Spleen (tissue), 11 donors: ENCODE results near the gene SURF2. TPM values are rescaled to one million over a fixed set of nuclear protein-coding genes. Genes with fewer than 3 reads are reported as not detected.

Experiments
- DNase-seq: peaks from one replicate; pipeline ENCODE4 v3.0.0-alpha.2; 2020
- H3K27ac ChIP-seq, 8 donors: fragments of 200-600 bp; sonication (generic) in 7 of 8; 1 replicate in 4 of 8; 2 replicates in 4 of 8; pipeline versions ENCODE4 v1.5.0 to v1.8.0; 2016 to 2021; ENCODE audit warnings: inconsistent platforms in 4 of 8, mild to moderate bottlenecking in 4 of 8, moderate library complexity in 1 of 8
- H3K27me3 ChIP-seq, 7 donors: fragments of 200-600 bp; sonication (generic) in 6 of 7; replicated peaks in 1 of 7; 1 replicate in 4 of 7; 2 replicates in 3 of 7; pipeline versions ENCODE4 v1.5.0 to v1.8.0; 2016 to 2021; ENCODE audit warnings: inconsistent platforms in 3 of 7, mild to moderate bottlenecking in 1 of 7
- H3K36me3 ChIP-seq, 6 donors: fragments of 200-600 bp; sonication (generic) in 5 of 6; 1 replicate in 4 of 6; 2 replicates in 2 of 6; pipeline versions ENCODE4 v1.5.0 to v1.8.0; 2016 to 2021; ENCODE audit warnings: inconsistent platforms in 2 of 6
- H3K4me1 ChIP-seq, 6 donors: fragments of 200-600 bp; sonication (generic) in 5 of 6; 1 replicate in 3 of 6; 2 replicates in 3 of 6; pipeline versions ENCODE4 v1.5.0 to v1.8.0; 2016 to 2021; ENCODE audit warnings: inconsistent platforms in 3 of 6
- H3K4me3 ChIP-seq, 8 donors: fragments of 200-600 bp; sonication (generic) in 7 of 8; 1 replicate in 4 of 8; 2 replicates in 4 of 8; pipeline versions ENCODE4 v1.5.0 to v1.8.0; 2016 to 2021; ENCODE audit warnings: inconsistent platforms in 4 of 8, mild to moderate bottlenecking in 4 of 8, moderate library complexity in 2 of 8
- H3K9me3 ChIP-seq, 8 donors: fragments of 200-600 bp; sonication (generic) in 7 of 8; 1 replicate in 4 of 8; 2 replicates in 4 of 8; pipeline versions ENCODE4 v1.5.0 to v1.8.0; 2016 to 2021; ENCODE audit warnings: inconsistent platforms in 4 of 8
- CTCF ChIP-seq, 11 experiments: fragments of 200-600 bp in 7 of 11; fragments of 450-650 bp in 4 of 11; sonication (generic) in 4 of 11; IDR thresholded peaks in 8 of 11; conservative IDR thresholded peaks in 3 of 11; 1 replicate in 7 of 11; 2 replicates in 4 of 11; pipeline versions ENCODE4 v1.4.0 to v1.8.0; 2016 to 2021; ENCODE audit warnings: antibody characterized with exemption in 11 of 11, inconsistent platforms in 4 of 11, mild to moderate bottlenecking in 1 of 11
- POLR2A ChIP-seq, 3 donors: fragments of 450-650 bp; IDR thresholded peaks; one replicate each; pipeline ENCODE4 v1.5.1; 2017; ENCODE audit warnings: antibody characterized with exemption in 3 of 3, mild to moderate bottlenecking in 1 of 3
- POLR2AphosphoS5 ChIP-seq, 3 donors: sonication (generic); formaldehyde crosslinking; IDR thresholded peaks; one replicate each; pipeline ENCODE4 v1.5.1; 2017; ENCODE audit warnings: antibody characterized with exemption in 3 of 3
- WGBS, 5 donors: extraction: QIAGEN DNeasy Blood & Tissue Kit in 3 of 5; methylation state at CpG; one replicate each; pipeline versions ENCODE4 v1.1.5 to v1.1.7; 2013 to 2018; 5-methylcytosine and 5-hydroxymethylcytosine counted together
- intact Hi-C: fragments of 100-400 bp; cut with DNase I; formaldehyde crosslinking; loops from one replicate; pipeline ENCODE4 v1.15.0; 2023; ENCODE audit warnings: low total_unique reads
- polyA plus RNA-seq, 3 donors: library from polyadenylated mRNA; stranded (reverse); fragments of 200-250 nt; gene quantifications; one replicate each; pipeline ENCODE4 v1.2.1, GENCODE V29; 2013
- total RNA-seq, 7 donors: library from RNA; depleted of rRNA in 3 of 7; stranded (reverse); fragments of >200 nt in 3 of 7; fragmentation: NEBNext Ultra II Directional in 4 of 7; extraction: Animal tissue kit (Norgen Biotek cat#: 25700) in 4 of 7; gene quantifications; one replicate each; pipeline versions ENCODE4 v1.1.0 to v1.2.1, GENCODE V29; 2016 to 2021
- donor health status: healthy with polysubstance abuse.
- donor health status: DM: no; HTN: no; CAD: no; lungs with moderate emphysema.
- donor health status: DM: no; HTN: no; CAD: no.
- donor health status: Bipolar disorder and iron deficiency.
- donor health status: healthy.
- donor health status: DM: no; HTN: no; CAD: no.
- donor health status: DM: yes; HTN: yes; CAD: no.

The SURF2 gene
- total and polyA plus RNA-seq, 10 donors, result 6.5 to 32.6 (median 13.9) TPM

- Histone ChIP-seq H3K36me3 (peaks cover 0 to 81% (median 43%) of the 10 kb centered on the region in 6 donors), H3K4me3 (no peak overlapping the region), H3K4me1 (peaks cover 0 to 12% (median 2%) of the 10 kb centered on the region in 6 donors), H3K9me3 (no peaks in the 10 kb centered on the region), H3K27ac (no peak overlapping the region), H3K27me3 (no peaks in the 10 kb centered on the region)
- TF ChIP-seq CTCF (IDR thresholded peaks at IDR 0.05 in 8 of 11, conservative IDR thresholded peaks at IDR 0.05 in 3 of 11), result peak; percentile 32 to 69 (median 57)
- TF ChIP-seq POLR2AphosphoS5 (IDR thresholded peaks at IDR 0.05), result no peak
- intact Hi-C loops, result loop anchor here (10.0 kb wide), 1 partner anchor 219 kb away; no protein-coding TSS in a partner anchor
- peak; percentile 86 for DNase-seq
- WGBS, 5 donors, result 74 to 84% (median 82%) methylated on average over 14 to 16 of the region's 16 CpGs
These were observed 47.6 kb downstream of the SURF2 start for GRCh38 chr9:133403766-133404453.

DNA sequence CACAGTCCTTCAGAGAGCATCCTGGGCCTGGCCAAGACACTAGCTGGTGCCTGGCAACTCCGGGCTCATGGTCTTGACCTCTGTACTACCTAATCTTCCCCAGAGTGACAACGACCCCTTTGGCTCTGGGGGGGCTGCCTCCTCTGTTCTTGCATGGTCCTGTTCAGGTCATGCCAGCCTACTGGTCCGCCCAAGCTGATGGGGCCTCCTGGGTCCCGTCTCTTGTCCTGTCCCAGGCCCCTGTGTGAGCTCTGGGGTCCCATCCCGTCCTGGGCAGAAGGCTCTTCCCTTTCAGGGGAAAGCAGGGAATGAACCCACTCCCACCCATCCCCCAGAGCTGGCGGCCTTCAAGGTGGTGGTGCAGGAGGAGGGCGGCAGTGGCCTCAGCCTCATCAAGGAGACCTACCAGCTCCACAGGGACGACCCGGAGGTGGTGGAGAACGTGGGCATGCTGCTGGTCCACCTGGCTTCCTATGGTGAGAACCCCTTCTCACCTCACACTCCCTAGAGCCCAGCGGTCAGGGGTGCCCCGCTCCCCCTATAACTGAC is 48.2 kb downstream of the SURF2 start:
- Histone ChIP-seq H3K36me3 (peaks cover 0 to 87% (median 49%) of the 10 kb centered on the region in 6 donors), H3K27ac (no peak overlapping the region), H3K9me3 (no peaks in the 10 kb centered on the region), H3K4me3 (no peak overlapping the region), H3K27me3 (no peaks in the 10 kb centered on the region), H3K4me1 (peaks cover 0 to 12% (median 2%) of the 10 kb centered on the region in 6 donors)
- peak in 1 of 3 donors; percentile 42 for TF ChIP-seq POLR2AphosphoS5 (IDR thresholded peaks at IDR 0.05)
- TF ChIP-seq POLR2A (IDR thresholded peaks at IDR 0.05), result no peak
- peak in 1 of 11 experiments; percentile 4 for TF ChIP-seq CTCF (IDR thresholded peaks at IDR 0.05 in 8 of 11, conservative IDR thresholded peaks at IDR 0.05 in 3 of 11)
- WGBS, 5 donors, result 85 to 95% (median 89%) methylated on average over 9 to 12 of the region's 12 CpGs
- DNase-seq, result no peak
- intact Hi-C loops, result loop anchor here (10.0 kb wide), 1 partner anchor 220 kb away; no protein-coding TSS in a partner anchor

GRCh38 chr9:133405508-133406438 is 49.4 kb downstream of the SURF2 start:
- H3K9me3 ChIP-seq, result no peaks in the 10 kb centered on the region
- peaks cover 0 to 12% (median 2%) of the 10 kb centered on the region in 6 donors for H3K4me1 ChIP-seq
- no peak overlapping the region for H3K4me3 ChIP-seq
- no peaks in the 10 kb centered on the region for H3K27me3 ChIP-seq
- no peak for DNase-seq
- 78 to 91% (median 82%) methylated on average over 18 to 19 of the region's 19 CpGs for WGBS, 5 donors
- no peak for TF ChIP-seq POLR2A (IDR thresholded peaks at IDR 0.05)
- no peak for TF ChIP-seq POLR2AphosphoS5 (IDR thresholded peaks at IDR 0.05)
- no peak for TF ChIP-seq CTCF (IDR thresholded peaks at IDR 0.05 in 8 of 11, conservative IDR thresholded peaks at IDR 0.05 in 3 of 11)
- intact Hi-C loops, result loop anchor here (2.0 to 10.0 kb wide), 2 partner anchors 81 to 221 kb away; no protein-coding TSS in a partner anchor
- H3K36me3 ChIP-seq, result peaks cover 0 to 92% (median 61%) of the 10 kb centered on the region in 6 donors
- H3K27ac ChIP-seq, result no peak overlapping the region
